Activated naive CD4-positive, alpha-beta T cell treated with Interleukin-2 at 50 U/mL for 16 hours (primary cell): Measurements from ENCODE around the gene BMPR1A.
"Not testable (repeated sequence)": the region's sequence is repeated elsewhere in the genome, so short reads cannot be mapped to it uniquely, and the experiment has no call there.

Experiments used
- DNase-seq: peaks from one replicate; pipeline ENCODE4 v3.0.0-alpha.2; 2020

BMPR1A gene

DNA sequence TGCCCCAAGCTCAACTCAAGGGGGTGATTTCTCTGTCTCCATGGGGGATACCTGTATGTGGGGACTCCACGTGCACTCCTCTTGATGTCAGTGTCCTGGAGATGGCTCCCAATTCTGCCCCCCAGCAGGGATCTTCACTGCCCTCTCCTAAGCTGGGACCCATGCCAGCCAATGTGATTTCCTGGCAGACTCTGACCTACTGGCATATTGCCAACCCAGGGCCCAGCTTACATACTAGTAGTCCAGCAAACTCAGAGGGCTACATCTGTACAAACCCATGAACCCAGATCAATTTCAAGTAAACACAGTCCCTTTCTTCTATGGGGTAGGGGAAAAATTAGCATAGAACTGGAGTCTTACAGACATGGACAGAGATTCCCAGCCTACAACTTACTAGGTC lies 26.2 kb upstream of the BMPR1A start:
- no peak for DNase-seq

DNA sequence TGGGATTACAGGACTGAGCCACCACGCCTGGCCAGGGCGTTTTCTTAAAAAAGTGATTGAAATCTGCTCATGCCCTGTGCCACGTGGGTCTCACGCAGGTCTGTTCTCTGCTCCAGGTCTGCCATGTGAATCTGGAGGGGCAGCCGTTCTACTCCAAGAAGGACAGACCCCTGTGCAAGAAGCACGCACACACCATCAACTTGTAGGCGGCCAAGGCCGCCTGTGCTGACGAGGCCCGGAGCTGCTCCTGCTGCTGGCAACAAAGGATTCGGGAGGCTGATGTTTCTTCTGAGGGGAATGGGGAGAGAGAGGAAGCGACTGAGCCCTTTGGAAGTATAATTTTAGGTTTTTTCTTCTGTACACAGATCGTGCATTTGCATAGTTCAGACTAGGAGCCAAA lies 23.6 kb upstream of the BMPR1A start:
- DNase-seq = no peak

DNA sequence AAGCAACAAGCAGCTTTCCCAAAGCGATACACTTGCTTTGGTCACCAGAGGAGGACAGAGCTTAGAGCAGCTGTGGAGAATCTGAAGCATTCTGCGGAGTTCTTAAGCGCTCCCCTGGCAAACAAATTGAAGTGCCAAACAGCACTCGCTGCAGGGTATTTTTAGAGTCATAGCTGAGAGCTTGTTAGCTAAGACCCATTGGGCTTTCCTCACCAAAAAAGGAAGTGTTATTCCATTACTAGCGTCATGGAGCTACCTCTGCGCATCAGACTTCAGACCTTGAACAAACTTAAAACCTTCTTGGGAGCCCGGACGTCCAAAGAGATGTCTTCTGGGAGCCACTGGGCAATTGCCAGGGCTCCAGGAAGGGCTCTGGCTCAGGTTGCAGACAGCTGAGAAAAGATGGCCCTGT lies 23.2 kb upstream of the BMPR1A start:
- DNase-seq = no peak

DNA sequence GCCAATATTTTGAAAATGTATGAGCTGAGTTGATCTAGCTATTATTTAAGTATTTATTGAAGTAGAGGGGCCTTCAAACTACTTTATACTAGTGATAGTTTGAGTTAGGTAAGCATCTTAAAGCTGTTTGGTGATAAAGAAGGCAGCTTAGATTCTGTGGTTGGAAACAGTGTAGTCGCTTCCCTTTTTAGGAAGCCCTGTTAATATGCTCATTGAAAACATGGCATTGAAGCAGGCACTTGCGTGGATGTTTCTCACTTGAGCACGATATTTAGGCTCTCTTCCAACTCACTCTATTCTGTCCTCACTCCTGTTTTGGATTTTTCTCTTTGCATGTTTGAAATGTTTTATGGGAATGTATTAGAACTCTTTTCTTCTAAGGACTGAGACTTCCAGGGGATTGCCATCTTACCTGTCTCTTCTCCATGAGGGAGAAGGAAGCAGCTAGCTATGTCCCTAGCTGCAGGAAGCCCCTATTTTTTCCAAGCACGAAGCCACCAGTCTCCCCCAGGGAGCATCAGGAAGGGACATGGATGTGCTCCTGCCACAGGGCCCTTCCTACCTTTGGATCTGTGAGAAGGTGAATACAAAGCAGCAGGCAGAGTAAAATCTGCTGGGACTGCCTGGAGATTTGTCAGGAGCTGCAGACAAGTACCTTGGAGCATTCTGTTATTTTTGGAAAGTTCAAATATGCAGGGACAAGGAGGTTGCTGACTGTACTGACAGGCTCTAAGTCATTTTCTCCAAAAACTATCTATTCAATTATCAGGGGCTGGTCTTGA lies 22.0 kb upstream of the BMPR1A start:
- DNase-seq = no peak

DNA sequence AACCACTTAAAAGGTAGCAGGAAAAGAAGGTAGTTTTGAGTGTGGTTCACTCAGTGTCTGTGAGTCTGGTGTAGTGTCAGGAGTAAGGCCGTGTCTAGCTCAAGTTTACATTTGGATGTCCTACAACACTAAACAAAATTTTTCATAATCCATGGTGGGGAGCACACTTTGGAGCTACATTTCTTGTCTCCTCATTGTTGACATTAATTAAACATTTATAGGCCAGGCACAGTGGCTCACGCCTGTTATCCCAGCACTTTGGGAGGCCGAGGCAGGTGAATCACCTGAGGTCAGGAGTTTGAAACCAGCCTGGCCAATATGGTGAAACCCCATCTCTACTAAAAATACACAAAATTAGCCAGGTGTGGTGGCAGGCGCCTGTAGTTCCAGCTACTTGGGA lies 21.1 kb upstream of the BMPR1A start:
- not testable (repeated sequence) for DNase-seq

DNA sequence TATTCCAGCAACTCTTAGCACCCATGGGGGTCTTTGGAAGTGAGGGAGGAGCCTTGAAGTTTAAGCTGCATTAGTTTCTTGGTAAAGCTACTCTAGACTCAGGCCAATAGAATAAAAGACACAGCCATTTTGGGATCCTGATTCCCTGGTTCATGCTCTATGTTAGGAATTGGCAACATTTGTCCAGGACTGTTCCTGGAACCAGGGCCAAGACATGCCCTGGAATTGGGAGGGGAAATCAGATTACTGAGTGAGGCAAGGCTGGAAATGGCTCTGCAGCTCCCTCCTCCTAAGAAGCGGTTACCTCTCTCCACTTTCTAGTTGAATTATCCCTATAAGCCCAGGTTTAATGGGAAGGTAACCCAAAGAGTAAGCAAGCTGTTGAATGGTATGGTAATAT lies 14.2 kb upstream of the BMPR1A start:
- no peak for DNase-seq

DNA sequence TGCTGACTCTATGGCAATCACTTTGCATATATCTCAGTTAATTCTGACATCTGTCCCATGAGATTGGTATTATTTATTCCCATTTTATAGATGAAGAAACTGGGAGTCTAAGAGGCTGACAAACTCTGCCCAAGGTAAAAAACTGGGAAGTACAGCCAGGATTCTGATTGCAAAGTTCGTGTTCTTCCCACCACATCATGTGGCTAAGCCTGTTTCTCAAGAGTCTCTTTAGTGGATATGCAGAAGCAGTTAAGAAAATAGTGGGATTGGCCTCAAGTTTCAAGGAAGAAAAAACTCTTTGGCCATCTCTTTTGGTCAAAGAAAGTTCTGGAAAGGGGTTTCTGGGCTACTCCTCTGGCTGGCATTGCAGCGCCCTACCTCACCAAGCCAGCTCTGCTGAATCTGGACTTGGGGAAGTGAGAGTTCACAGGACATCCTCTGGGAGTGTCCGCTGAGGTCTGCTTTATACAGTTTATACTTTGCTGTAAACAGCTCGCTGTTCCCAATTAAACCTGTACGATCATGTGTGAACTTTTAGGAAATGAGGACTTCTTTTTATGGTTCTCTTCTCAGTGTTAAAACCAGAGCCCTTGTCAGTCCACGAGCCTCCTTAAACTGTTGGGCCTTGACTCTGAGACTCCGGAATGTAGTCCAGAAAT lies 12.2 kb upstream of the BMPR1A start:
- DNase-seq = no peak

DNA sequence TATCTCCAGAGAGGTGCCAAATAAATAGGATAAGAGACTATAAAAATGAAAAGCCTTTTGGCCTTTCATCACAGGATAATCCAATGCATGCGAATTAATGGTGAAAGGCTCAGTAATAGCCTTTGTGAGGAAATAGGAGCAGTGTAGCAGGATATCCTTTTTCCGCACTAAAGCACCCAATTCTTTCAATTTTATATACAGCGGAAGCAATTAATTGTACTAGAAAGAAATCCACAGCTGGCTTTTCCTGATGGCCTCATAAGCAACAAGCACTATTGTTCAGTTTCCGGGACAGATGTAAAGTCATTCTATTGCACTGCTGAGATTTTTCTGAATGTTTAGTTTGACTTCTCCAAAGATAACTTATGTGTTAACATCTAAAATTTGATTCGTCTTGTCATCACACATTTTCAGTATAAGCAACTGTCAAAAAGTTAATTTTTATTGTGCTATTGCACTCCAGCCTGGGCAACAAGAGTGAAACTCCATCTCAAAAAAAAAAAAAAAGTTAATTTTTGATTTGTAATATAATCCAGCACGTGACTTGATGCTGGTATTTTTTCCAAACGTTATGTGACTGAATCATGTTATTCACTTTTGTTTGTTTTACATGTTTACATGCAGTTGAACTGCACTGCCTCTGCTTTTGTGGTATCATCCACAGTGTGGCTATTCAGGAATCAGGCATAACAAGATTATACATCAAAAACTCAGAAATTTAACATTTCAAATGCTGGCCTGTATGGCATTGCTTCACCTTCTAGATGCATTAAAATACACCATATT lies 8.4 kb upstream of the BMPR1A start:
- no peak for DNase-seq

DNA sequence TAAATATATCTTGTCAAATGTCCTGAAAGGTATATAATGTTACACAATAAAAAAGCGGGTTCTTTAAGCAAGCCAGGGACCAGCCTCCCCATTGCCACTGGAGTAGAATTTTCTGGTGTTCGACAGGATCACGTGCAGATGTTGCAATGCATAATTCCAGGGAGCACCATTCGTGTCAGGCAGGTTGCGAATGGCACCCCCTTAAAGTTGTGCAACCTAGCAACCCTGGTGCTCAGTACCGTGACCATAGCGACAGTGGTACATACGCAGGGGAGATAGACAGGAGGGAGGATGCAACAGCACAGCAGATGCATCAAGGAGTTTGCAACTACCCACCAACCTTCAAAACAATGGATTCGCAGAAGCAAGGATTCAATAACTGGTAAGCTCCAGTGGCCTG lies 6.6 kb upstream of the BMPR1A start:
- DNase-seq = no peak

DNA sequence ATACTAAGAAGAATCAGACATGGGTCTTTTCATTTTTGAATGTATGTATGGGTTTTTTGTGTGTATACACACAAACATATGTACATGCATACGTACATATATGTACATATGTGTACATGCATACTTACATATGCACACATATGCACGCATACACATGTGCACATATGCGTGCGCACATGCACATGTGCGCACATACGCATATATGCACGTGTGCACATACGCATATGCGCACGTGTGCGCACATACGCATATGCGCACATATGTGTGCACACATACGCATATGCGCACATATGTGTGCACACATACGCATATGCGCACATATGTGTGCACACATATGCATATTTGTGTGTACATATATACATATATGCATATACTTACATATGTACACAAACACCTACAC lies 4.9 kb upstream of the BMPR1A start:
- DNase-seq = no peak

DNA sequence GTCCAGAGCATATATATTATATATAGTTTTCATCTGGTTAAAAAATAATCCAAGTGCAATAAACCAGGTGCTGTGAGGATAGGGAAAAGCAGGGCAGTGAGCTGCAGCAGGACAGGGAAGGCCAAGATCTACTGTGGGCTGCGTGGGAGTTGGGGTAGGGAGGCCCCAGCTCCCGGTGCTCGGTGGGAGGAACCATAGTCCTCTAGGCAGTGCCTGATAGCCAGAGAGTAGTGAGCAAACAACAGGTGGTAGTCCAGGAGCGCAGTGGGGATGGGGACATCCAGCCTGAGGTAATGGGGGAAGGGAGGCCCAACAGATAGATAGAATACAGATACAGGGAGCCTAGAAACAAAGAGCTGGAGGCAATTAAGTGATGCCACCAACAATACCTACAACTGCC lies 4.1 kb upstream of the BMPR1A start:
- DNase-seq = no peak

DNA sequence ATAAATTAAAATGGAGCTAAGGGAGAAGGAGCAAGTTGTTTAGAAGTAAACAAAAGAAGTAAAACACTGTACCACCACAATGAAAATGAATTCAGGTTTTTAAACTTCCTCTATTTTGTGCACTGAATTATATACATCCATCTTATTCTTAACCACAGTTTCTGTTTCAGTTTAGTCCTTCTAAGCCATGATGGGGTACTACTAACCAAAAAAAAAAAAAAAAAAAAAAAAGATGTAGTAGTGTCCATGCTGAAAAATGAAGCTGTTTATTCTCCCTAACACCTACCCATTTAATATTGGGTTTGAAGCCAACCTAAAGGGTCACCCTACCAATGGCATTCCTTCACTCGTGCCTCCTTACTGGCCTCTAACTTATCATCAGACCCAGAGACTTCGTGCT lies 3.4 kb upstream of the BMPR1A start:
- DNase-seq = no peak

DNA sequence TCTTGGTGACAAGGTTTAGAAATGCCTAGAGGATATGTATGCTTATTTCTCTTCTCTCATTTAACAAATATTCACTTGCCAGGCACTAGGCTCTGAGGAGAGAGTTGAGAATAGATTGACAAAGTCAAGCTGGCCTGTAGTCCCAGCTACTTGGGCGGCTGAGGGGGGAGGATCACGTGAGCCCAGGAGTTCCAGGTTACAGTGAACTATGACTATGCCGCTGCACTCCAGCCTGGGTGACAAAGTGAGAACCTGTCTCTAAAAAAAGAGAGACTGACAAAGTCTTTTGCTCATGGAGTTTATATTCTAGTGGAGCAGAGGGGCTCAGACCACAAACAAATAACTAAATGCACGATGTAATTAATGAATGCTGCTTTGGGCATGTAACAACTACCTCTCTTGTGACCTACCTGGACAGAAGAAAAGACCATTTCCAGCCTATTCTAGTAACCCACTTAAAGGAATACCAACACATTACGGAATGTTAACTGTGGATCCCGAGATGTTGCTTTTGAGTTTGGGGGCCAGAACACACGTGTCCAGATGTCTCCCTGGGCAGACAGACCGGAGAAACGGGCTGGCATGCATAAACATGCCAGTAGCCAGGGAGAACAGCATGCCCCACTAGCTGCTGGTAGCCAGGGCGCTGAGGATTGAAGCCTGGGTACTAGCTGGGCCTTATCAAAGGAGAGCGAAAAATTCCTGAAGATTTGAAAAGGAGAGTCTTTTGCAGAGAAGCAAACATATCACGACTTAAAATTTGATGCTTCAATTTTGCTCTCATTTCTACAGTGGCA lies 2.6 kb upstream of the BMPR1A start:
- DNase-seq = no peak

DNA sequence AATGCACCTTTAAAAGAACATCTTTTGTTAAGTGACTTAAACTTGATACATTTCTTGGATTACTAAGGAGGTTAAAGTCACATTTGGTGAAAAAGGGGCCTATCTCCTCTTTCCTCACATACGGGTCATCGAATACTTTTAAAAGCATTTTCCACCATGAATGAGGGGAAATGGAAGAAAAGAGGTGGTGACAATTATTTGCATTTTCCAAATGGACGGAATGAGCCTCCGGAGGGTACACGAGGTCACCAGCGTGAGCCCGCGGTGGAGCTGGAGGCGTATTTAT lies 1.0 kb upstream of the BMPR1A start:
- DNase-seq = no peak

DNA sequence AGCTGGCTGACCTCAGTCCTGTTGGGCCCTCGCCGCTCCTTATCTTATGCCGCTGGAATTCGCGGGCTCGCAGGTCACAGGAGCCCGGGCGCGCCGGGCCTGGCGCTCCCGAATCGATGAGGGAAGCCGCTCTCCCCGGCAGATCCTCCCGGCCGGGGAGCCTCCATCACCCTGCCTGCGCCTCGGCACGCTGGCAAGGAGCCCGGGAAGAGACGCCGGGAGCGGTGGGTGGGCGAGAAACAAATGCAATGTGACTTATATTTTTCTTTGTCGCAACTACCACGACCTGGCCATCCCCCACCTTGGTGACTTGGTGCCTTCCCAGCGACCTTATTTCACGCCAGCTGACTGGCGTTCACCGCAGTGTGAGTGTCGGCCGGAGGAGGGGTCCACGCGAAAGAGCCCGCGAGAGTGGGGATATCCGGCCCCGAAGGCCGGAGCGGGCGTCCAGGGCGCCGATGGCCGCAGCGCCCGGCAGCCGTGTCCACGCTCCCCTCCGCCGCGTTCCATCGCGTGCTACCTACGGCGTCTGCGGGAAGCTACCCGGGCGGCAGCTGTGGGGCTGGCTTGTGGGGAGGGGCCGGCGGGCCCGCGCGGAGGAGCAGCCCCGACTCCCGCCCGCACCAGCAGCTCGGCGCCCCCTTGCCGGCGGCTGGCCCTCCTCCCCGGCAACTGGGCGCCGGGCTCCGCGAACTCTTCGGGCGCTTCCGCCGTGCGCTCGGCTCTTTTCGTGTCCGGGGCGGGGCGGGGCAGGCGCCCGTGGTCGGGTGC lies 494 bp upstream of the BMPR1A start:
- peak; percentile 90 for DNase-seq

DNA sequence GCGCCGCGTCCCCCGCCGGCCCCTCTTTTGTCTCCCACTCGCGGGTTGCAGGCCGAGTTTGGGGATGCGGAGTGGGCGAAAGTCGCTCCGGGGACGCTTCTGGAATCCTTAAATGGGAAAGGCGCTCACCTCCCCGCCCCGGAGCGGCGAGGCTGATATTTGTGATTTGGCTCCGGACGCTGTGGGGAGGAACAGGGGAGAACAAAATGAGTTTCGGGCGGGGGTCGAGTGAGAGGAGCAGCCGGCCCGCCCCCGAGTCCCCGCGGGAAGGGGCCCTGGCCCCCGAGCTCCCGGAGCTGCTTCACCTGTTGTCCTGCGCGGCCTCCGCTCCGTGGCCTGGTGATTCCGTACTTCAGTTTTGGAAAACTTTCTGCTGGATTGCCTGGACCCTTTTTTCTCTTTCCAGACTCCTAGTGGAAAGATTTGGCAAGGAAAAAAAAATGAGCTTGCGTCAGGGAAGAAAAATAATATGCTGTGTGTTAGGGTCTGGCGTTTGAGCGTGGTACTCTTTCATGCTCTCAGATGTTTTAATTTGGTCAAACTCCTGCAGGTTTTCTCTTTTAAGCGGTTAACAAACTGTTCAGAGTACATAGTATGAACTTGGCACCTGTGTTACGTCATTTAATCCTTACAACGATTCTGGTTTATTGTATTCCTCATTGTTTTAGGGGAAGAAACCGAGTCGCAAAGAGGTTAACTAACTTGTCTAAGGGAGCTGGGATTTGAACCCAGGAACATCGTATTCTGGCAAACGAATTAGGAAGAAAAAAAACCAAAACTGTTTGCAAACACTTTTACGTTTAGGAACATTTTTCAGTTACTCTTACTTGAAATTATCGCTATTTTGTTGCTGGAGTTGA lies 924 bp downstream of the BMPR1A start:
- DNase-seq = peak; percentile 16

DNA sequence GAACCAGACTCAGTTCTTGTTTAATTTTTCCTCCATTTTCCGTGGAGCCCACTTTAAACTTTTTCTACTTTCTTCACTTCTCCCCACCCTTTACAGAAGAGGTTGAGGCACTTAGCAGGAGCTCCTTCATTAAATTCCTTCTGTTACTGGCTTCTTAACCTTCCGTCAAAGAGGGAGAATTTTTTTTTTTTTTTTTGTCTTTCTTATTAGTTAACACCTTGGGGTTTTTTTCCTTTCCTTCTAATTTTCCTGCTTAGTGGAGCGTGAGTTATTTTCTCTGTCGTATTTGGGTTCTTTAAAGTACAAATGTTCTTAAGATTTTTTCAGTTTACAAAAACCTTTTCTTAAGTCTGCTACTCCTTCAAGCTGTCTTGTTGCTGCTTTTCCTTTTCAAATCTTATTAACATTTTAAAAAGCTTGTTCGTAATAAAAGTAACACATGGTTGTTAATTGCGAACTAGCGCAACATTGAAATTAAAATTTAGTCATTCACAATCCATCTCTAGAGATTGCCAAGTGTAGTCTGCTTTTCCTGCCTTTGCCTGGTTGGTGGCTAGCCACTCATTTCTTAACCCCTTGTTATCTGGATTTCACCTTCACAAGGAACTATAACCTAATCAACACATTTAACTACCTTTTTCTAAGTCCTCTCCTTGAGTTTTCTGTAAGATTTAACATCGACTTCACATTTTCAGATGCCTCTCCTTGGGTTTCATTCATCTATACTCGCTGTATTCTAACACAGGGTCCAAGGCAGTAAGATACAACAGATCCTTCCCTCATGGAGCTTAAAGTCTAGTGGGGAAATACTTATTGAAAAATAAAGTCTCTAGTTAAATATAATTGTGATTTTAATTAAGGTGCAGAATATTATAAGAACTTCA lies 2.0 kb downstream of the BMPR1A start:
- DNase-seq = no peak

DNA sequence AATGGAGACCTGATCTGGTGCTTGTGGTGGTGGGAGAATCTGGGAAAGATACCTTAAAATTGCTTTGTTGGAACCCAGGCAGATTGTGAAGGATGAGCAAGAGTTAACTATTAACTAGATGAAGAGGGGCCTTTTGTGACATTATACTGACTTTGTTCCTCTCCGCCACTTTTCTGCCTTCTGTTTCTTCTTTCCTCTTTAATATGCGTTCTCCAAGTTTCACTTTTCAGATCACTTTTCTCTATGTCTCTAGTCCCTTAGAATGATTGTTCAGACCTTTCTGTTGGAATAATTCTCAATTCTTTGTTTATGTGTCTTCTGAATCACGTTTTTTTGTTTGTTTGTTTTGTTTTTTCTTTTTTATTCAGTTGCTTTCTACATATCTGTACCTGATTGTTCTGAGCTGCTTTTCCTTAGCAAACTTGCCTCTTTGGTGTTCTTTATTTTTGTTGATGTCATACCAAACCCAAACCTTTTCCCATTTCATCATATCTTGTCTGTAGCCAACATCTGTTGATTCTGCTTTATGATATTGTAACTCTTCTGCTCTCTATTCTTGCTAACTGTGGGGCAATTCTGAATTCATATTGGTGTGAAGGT lies 2.8 kb downstream of the BMPR1A start:
- DNase-seq = no peak

DNA sequence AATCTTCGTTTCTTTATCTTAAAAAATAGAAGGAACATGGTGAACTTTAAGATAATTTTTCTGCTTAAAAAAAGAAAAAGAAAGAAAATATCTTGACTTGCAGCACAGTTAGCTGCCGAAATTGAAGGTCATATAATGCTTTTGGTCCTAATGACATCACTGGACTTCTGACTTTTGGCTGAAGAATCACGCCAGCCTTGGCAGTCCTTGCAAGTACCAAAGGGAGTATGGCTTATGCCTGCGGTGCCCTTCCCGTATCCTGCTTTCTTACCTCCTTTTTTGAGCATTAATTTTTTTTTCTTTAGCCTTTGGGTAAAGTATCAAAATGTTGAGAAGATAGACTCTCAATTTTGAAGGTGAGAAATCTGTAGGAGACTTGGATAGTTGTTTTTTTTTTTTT lies 7.0 kb downstream of the BMPR1A start:
- no peak for DNase-seq

DNA sequence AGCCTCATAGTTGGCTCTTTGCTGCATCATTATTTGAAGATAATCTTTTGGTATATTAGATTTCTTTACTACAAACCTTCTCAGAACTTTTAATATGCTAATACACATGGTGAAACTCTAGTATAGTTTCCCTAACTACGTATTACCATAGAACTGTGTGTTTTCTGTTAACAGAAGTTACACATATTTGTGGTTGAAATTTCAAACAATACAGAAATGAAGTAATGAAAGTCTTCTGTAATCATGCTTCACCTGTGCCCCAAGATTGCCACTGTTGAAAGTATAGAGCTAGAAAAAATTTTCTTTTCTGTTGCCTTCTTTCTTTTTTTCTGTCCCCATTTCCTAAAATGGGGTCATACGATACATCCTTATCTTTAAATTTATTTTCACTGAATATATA lies 9.1 kb downstream of the BMPR1A start:
- no peak for DNase-seq
